K562 (cell line): ENCODE data around the gene PRR11. TPM values are rescaled to one million over a fixed set of nuclear protein-coding genes. Genes with fewer than 3 reads are reported as not detected.

Experiments used
- BHLHE40 ChIP-seq: IDR thresholded peaks from 2 replicates; pipeline ENCODE4 v1.6.1; 2011; ENCODE audit warnings: low read length, improper control_type of control experiment
- COPS2 ChIP-seq: fragments of 450-650 bp; conservative IDR thresholded peaks from 2 replicates; pipeline ENCODE4 v1.6.1; 2016; ENCODE audit warnings: mild to moderate bottlenecking, moderate library complexity
- GABPA ChIP-seq: fragments of 200-800 bp; sonication (Bioruptor generic); conservative IDR thresholded peaks from 2 replicates; pipeline ENCODE4 v1.6.1; 2016; ENCODE audit warnings: low read depth, missing genetic modification characterization, missing compliant biosample characterization
- HNRNPL ChIP-seq: fragments of 200-400 bp; formaldehyde crosslinking; IDR thresholded peaks from 2 replicates; pipeline ENCODE4 v1.6.1; 2017; ENCODE audit warnings: low read depth, mild to moderate bottlenecking, low read length
- MBD1 ChIP-seq: fragments of 250-450 bp; sonication (Bioruptor Pico); IDR thresholded peaks from 2 replicates; pipeline ENCODE4 v1.8.0; 2022; ENCODE audit warnings: inconsistent platforms
- PHF8 ChIP-seq: fragments of 200-600 bp; sonication (generic); IDR thresholded peaks from 2 replicates; pipeline ENCODE4 v1.6.1; 2012; ENCODE audit warnings: mixed run types, mild to moderate bottlenecking, inconsistent platforms, low read length, moderate library complexity, borderline replicate concordance
- PML ChIP-seq: IDR thresholded peaks from 2 replicates; pipeline ENCODE4 v1.6.1; 2012; ENCODE audit warnings: low read length, inconsistent platforms
- PRMT5 ChIP-seq: sonication (generic); formaldehyde crosslinking; IDR thresholded peaks from 2 replicates; pipeline ENCODE4 v1.5.0; 2020; ENCODE audit warnings: missing genetic modification reagents
- RUNX1 ChIP-seq: sonication (generic); IDR thresholded peaks from 2 replicates; pipeline ENCODE4 v1.6.1; 2016; ENCODE audit warnings: antibody characterized with exemption, low read depth
- SMARCE1 ChIP-seq: fragments of 450-650 bp; IDR thresholded peaks from 2 replicates; pipeline ENCODE4 v1.7.1; 2016; ENCODE audit warnings: mild to moderate bottlenecking
- TBL1XR1 ChIP-seq, 2 experiments: IDR thresholded peaks; 2 replicates each; pipeline ENCODE4 v1.6.1; 2012; ENCODE audit warnings: improper control_type of control experiment in 2 of 2, low read length in 2 of 2, mild to moderate bottlenecking in 1 of 2
- ZC3H4 ChIP-seq: sonication (generic); formaldehyde crosslinking; IDR thresholded peaks from 2 replicates; pipeline ENCODE4 v1.9.0; 2021; ENCODE audit warnings: missing genetic modification reagents, borderline replicate concordance
- ZEB2 ChIP-seq: fragments of 450-650 bp; IDR thresholded peaks from 2 replicates; pipeline ENCODE4 v1.6.1; 2016
- ZNF239 ChIP-seq: fragments of 250-450 bp; sonication (Bioruptor Pico); IDR thresholded peaks from 2 replicates; pipeline ENCODE4 v1.4.0; 2020; ENCODE audit warnings: mild to moderate bottlenecking
- ZNF384 ChIP-seq: IDR thresholded peaks from 2 replicates; pipeline ENCODE4 v1.6.1; 2012; ENCODE audit warnings: low read depth, low read length, improper control_type of control experiment
- ZNF696 ChIP-seq: fragments of 250-450 bp; sonication (Bioruptor Pico); conservative IDR thresholded peaks from 2 replicates; pipeline ENCODE4 v1.4.0; 2020; ENCODE audit warnings: mild to moderate bottlenecking, moderate library complexity
- polyA plus RNA-seq, 8 experiments: library from polyadenylated mRNA; depleted of rRNA in 4 of 8; stranded (reverse) in 5 of 8; unstranded in 3 of 8; fragments of >200 nt; fragmentation: Nextera tagmentation in 2 of 8; fragmentation: Illumina TruSeq in 1 of 8; extraction: Ambion mirVana in 2 of 8; extraction: Trizol in 1 of 8; gene quantifications; 2 replicates each; pipeline versions ENCODE4 v1.2.1 to v1.2.3, GENCODE V29; 2011 to 2014; ENCODE audit warnings: inconsistent platforms in 1 of 8, missing spikeins in 1 of 8
- total RNA-seq, 7 experiments: library from RNA; depleted of rRNA in 6 of 7; stranded (reverse); fragments of >200 nt in 6 of 7; fragmentation: Illumina TruSeq in 2 of 7; extraction: Trizol in 2 of 7; gene quantifications; 2 replicates each; pipeline versions ENCODE4 v1.2.1 to v1.2.3, GENCODE V29; 2011 to 2021; ENCODE audit warnings: low replicate concordance in 1 of 7
- TF ChIP-seq, protein P1 (sequence below): fragments of 250-450 bp; sonication (Bioruptor Pico); IDR thresholded peaks from 2 replicates; pipeline ENCODE4 v1.4.0; 2020
- TF ChIP-seq, protein P2 (sequence below), 3 experiments: fragments of 200-800 bp in 1 of 3; sonication (Bioruptor generic) in 1 of 3; sonication (generic) in 1 of 3; formaldehyde crosslinking in 1 of 3; IDR thresholded peaks; 2 replicates each; pipeline versions ENCODE4 v1.6.1 to v1.8.0; 2016 to 2022; ENCODE audit warnings: mild to moderate bottlenecking in 2 of 3, missing compliant biosample characterization in 2 of 3, missing genetic modification characterization in 2 of 3, missing genetic modification reagents in 1 of 3

PRR11 gene
- total and polyA plus RNA-seq, 9 of the 15 experiments (the other 6 are each of a cell fraction or from before 2014, with no cell fraction given) = 13.3 to 75.2 (median 46.4) TPM

GRCh38 chr17:59220328-59221158, 65.0 kb downstream of the PRR11 start, which contains the start of gene GDPD1 (continued):
- TF ChIP-seq, protein P1, sequence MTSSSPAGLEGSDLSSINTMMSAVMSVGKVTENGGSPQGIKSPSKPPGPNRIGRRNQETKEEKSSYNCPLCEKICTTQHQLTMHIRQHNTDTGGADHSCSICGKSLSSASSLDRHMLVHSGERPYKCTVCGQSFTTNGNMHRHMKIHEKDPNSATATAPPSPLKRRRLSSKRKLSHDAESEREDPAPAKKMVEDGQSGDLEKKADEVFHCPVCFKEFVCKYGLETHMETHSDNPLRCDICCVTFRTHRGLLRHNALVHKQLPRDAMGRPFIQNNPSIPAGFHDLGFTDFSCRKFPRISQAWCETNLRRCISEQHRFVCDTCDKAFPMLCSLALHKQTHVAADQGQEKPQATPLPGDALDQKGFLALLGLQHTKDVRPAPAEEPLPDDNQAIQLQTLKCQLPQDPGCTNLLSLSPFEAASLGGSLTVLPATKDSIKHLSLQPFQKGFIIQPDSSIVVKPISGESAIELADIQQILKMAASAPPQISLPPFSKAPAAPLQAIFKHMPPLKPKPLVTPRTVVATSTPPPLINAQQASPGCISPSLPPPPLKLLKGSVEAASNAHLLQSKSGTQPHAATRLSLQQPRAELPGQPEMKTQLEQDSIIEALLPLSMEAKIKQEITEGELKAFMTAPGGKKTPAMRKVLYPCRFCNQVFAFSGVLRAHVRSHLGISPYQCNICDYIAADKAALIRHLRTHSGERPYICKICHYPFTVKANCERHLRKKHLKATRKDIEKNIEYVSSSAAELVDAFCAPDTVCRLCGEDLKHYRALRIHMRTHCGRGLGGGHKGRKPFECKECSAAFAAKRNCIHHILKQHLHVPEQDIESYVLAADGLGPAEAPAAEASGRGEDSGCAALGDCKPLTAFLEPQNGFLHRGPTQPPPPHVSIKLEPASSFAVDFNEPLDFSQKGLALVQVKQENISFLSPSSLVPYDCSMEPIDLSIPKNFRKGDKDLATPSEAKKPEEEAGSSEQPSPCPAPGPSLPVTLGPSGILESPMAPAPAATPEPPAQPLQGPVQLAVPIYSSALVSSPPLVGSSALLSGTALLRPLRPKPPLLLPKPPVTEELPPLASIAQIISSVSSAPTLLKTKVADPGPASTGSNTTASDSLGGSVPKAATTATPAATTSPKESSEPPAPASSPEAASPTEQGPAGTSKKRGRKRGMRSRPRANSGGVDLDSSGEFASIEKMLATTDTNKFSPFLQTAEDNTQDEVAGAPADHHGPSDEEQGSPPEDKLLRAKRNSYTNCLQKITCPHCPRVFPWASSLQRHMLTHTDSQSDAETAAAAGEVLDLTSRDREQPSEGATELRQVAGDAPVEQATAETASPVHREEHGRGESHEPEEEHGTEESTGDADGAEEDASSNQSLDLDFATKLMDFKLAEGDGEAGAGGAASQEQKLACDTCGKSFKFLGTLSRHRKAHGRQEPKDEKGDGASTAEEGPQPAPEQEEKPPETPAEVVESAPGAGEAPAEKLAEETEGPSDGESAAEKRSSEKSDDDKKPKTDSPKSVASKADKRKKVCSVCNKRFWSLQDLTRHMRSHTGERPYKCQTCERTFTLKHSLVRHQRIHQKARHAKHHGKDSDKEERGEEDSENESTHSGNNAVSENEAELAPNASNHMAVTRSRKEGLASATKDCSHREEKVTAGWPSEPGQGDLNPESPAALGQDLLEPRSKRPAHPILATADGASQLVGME (CRISPR knock-in tag) = no peak
- 0 out of 2 replicates have a peak, but pooled peaks have one; percentile 17 for TF ChIP-seq ZNF384
- TF ChIP-seq BHLHE40 = peak; percentile 26; the same call in 1 of the 2 replicates
- TF ChIP-seq SMARCE1 = 0 out of 2 replicates have a peak, but pooled peaks have one; percentile 69
- TF ChIP-seq GABPA = no peak
- peak; percentile 64 for TF ChIP-seq PML
- TF ChIP-seq ZNF239 (CRISPR knock-in tag) = no peak
- no peak for TF ChIP-seq RUNX1
- TF ChIP-seq COPS2 = no peak
- 0 out of 2 replicates have a peak, but pooled peaks have one; percentile 58 for TF ChIP-seq ZC3H4 (CRISPR knock-in tag)
- no peak for TF ChIP-seq PRMT5
- TF ChIP-seq TBL1XR1 (IDR thresholded peaks at IDR 0.05; ENCODE audit: low read length in 2 of 2) = no peak
- peak; percentile 83 for TF ChIP-seq ZEB2
- no peak for TF ChIP-seq MBD1 (CRISPR knock-in tag)
- TF ChIP-seq PHF8 = peak; percentile 66; the same call in 1 of the 2 replicates
- no peak for TF ChIP-seq HNRNPL
- no peak for TF ChIP-seq ZNF696 (CRISPR knock-in tag)
- TF ChIP-seq, protein P2, sequence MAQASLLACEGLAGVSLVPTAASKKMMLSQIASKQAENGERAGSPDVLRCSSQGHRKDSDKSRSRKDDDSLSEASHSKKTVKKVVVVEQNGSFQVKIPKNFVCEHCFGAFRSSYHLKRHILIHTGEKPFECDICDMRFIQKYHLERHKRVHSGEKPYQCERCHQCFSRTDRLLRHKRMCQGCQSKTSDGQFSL (CRISPR knock-in tag; IDR thresholded peaks at IDR 0.05) = no peak
- TF ChIP-seq, protein P2 (tag; IDR thresholded peaks at IDR 0.05) = no peak
